Stimulated activated CD4-positive, alpha-beta T cell treated with anti-CD3 and anti-CD28 coated beads, Interleukin-15, amount 100 ng/mL, for 1 hour (primary cell): ENCODE results near the gene MOSPD2.

Source experiments
- DNase-seq, 2 donors: peaks; one replicate each; pipeline ENCODE4 v3.0.0-alpha.2; 2020; ENCODE audit warnings: low read depth in 1 of 2, low spot score in 1 of 2

The MOSPD2 gene

GRCh38 chrX:14872851-14873675 is at the start of gene MOSPD2, which contains the start of gene FANCB:
Gene MOSPD2, plus strand, starts transcription at chrX:14873421. Its CDS starts 108 bp downstream, at chrX:14873529.
Gene FANCB, minus strand, starts transcription at chrX:14873069. Its CDS starts 7,559 bp downstream, at chrX:14865510.
- peak; percentile 84 to 86 for DNase-seq

- no peak for DNase-seq
Measured at GRCh38 chrX:14825851-14826250, 47.4 kb upstream of the MOSPD2 start.

- no peak for DNase-seq
Measured at GRCh38 chrX:14826319-14826718, 46.9 kb upstream of the MOSPD2 start.

- DNase-seq = no peak
Measured at GRCh38 chrX:14829643-14830042, 43.6 kb upstream of the MOSPD2 start.

- DNase-seq = no peak
Measured at GRCh38 chrX:14832151-14832550, 41.1 kb upstream of the MOSPD2 start.

- no peak for DNase-seq
Measured at GRCh38 chrX:14832586-14832985, 40.6 kb upstream of the MOSPD2 start.

GRCh38 chrX:14837155-14837554 is 36.1 kb upstream of the MOSPD2 start:
- DNase-seq = no peak

GRCh38 chrX:14843666-14844065 is 29.6 kb upstream of the MOSPD2 start:
- DNase-seq = no peak

- DNase-seq = no peak
Measured at GRCh38 chrX:14851526-14851925, 21.7 kb upstream of the MOSPD2 start.

GRCh38 chrX:14864631-14865030 is 8.6 kb upstream of the MOSPD2 start:
- no peak for DNase-seq

GRCh38 chrX:14865201-14865600 is 8.0 kb upstream of the MOSPD2 start:
- no peak for DNase-seq

GRCh38 chrX:14871767-14872166 is 1.5 kb upstream of the MOSPD2 start:
- DNase-seq = no peak

GRCh38 chrX:14872355-14872754 is 866 bp upstream of the MOSPD2 start:
- DNase-seq = no peak

GRCh38 chrX:14873676-14874049 is 442 bp downstream of the MOSPD2 start:
- DNase-seq = no peak

GRCh38 chrX:14875624-14876023 is 2.4 kb downstream of the MOSPD2 start:
- no peak for DNase-seq

- DNase-seq = no peak
Measured at GRCh38 chrX:14883826-14884225, 10.6 kb downstream of the MOSPD2 start.

- no peak for DNase-seq
Measured at GRCh38 chrX:14884714-14885113, 11.5 kb downstream of the MOSPD2 start.

- no peak for DNase-seq
Measured at GRCh38 chrX:14886252-14886651, 13.0 kb downstream of the MOSPD2 start.

- DNase-seq = no peak
Measured at GRCh38 chrX:14896273-14896672, 23.1 kb downstream of the MOSPD2 start.

- no peak for DNase-seq
Measured at GRCh38 chrX:14897042-14897441, 23.8 kb downstream of the MOSPD2 start.

GRCh38 chrX:14899607-14900006 is 26.4 kb downstream of the MOSPD2 start:
- no peak for DNase-seq

- DNase-seq = no peak
Measured at GRCh38 chrX:14902537-14902936, 29.3 kb downstream of the MOSPD2 start.

- DNase-seq = no peak
Measured at GRCh38 chrX:14903891-14904290, 30.7 kb downstream of the MOSPD2 start.
